SK-N-SH (cell line): ENCODE data around the gene MEGF10. TPM values are rescaled to one million over a fixed set of nuclear protein-coding genes. Genes with fewer than 3 reads are reported as not detected.

ENCODE experiments used
- CTCF ChIP-seq: fragments of 200-600 bp; sonication (generic); IDR thresholded peaks from 2 replicates; pipeline ENCODE4 v1.6.1; 2017; ENCODE audit warnings: antibody characterized with exemption, mild to moderate bottlenecking, moderate library complexity
- ELF1 ChIP-seq: IDR thresholded peaks from 2 replicates; pipeline ENCODE4 v1.4.0; 2012
- FOXJ3 ChIP-seq: sonication (generic); formaldehyde crosslinking; IDR thresholded peaks from 2 replicates; pipeline ENCODE4 v1.5.1; 2020; ENCODE audit warnings: mild to moderate bottlenecking, missing genetic modification reagents
- JUND ChIP-seq: IDR thresholded peaks from 2 replicates; pipeline ENCODE4 v1.4.0; 2012
- NFIC ChIP-seq: IDR thresholded peaks from 2 replicates; pipeline ENCODE4 v1.4.0; 2012; ENCODE audit warnings: borderline replicate concordance
- NRF1 ChIP-seq: IDR thresholded peaks from 2 replicates; pipeline ENCODE4 v1.6.1; 2012; ENCODE audit warnings: low read depth, mild to moderate bottlenecking, low read length
- RCOR1 ChIP-seq: fragments of 150-350 bp; IDR thresholded peaks from 2 replicates; pipeline ENCODE4 v1.6.1; 2017; ENCODE audit warnings: antibody characterized with exemption, low read length
- RXRA ChIP-seq: IDR thresholded peaks from 2 replicates; pipeline ENCODE4 v1.4.0; 2012; ENCODE audit warnings: low read depth, mild to moderate bottlenecking, borderline replicate concordance
- TAF1 ChIP-seq: IDR thresholded peaks from 2 replicates; pipeline ENCODE4 v1.6.1; 2012; ENCODE audit warnings: low read depth, mild to moderate bottlenecking, low read length, moderate library complexity, borderline replicate concordance
- TCF12 ChIP-seq: IDR thresholded peaks from 2 replicates; pipeline ENCODE4 v1.4.0; 2012
- TEAD4 ChIP-seq: IDR thresholded peaks from 2 replicates; pipeline ENCODE4 v1.4.0; 2012; ENCODE audit warnings: mild to moderate bottlenecking, borderline replicate concordance; ENCODE audit not compliant: insufficient read depth
- YY1 ChIP-seq: IDR thresholded peaks from 2 replicates; pipeline ENCODE4 v1.4.0; 2012; ENCODE audit warnings: low read depth, mild to moderate bottlenecking
- ZBTB33 ChIP-seq: IDR thresholded peaks from 2 replicates; pipeline ENCODE4 v1.4.0; 2012; ENCODE audit warnings: low read depth, borderline replicate concordance
- polyA plus RNA-seq, 3 experiments: library from polyadenylated mRNA; depleted of rRNA; stranded (reverse); fragments of >200 nt; gene quantifications; 2 replicates each; pipeline ENCODE4 v1.2.3, GENCODE V29; 2012
- TF ChIP-seq, protein P1 (sequence below): IDR thresholded peaks from 2 replicates; pipeline ENCODE4 v1.4.0; 2012; ENCODE audit warnings: low read depth, borderline replicate concordance
- TF ChIP-seq, protein P2 (sequence below): IDR thresholded peaks from 2 replicates; pipeline ENCODE4 v1.6.1; 2012; ENCODE audit warnings: mild to moderate bottlenecking, low read depth, low read length, moderate library complexity

Gene MEGF10
- polyA plus RNA-seq, 1 of the 3 experiments (the other 2 are of a cell fraction), result 1.1 TPM

GRCh38 chr5:127358284-127358683 is 67.7 kb downstream of the MEGF10 start (continued):
- TF ChIP-seq ZBTB33, result no peak
- TF ChIP-seq NFIC, result no peak; the same call in 1 of the 2 replicates
- no peak for TF ChIP-seq RCOR1
- no peak for TF ChIP-seq CTCF
- TF ChIP-seq JUND, result peak; percentile 84
- TF ChIP-seq RXRA, result peak; percentile 82
- TF ChIP-seq, protein P1, sequence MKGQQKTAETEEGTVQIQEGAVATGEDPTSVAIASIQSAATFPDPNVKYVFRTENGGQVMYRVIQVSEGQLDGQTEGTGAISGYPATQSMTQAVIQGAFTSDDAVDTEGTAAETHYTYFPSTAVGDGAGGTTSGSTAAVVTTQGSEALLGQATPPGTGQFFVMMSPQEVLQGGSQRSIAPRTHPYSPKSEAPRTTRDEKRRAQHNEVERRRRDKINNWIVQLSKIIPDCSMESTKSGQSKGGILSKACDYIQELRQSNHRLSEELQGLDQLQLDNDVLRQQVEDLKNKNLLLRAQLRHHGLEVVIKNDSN, result peak; percentile 30; the same call in 1 of the 2 replicates
- TF ChIP-seq NRF1, result no peak
- TF ChIP-seq FOXJ3 (CRISPR knock-in tag), result no peak
- peak; percentile 21; the same call in 1 of the 2 replicates for TF ChIP-seq YY1
- TF ChIP-seq ELF1, result 0 out of 2 replicates have a peak, but pooled peaks have one; percentile 22
- TF ChIP-seq, protein P2, sequence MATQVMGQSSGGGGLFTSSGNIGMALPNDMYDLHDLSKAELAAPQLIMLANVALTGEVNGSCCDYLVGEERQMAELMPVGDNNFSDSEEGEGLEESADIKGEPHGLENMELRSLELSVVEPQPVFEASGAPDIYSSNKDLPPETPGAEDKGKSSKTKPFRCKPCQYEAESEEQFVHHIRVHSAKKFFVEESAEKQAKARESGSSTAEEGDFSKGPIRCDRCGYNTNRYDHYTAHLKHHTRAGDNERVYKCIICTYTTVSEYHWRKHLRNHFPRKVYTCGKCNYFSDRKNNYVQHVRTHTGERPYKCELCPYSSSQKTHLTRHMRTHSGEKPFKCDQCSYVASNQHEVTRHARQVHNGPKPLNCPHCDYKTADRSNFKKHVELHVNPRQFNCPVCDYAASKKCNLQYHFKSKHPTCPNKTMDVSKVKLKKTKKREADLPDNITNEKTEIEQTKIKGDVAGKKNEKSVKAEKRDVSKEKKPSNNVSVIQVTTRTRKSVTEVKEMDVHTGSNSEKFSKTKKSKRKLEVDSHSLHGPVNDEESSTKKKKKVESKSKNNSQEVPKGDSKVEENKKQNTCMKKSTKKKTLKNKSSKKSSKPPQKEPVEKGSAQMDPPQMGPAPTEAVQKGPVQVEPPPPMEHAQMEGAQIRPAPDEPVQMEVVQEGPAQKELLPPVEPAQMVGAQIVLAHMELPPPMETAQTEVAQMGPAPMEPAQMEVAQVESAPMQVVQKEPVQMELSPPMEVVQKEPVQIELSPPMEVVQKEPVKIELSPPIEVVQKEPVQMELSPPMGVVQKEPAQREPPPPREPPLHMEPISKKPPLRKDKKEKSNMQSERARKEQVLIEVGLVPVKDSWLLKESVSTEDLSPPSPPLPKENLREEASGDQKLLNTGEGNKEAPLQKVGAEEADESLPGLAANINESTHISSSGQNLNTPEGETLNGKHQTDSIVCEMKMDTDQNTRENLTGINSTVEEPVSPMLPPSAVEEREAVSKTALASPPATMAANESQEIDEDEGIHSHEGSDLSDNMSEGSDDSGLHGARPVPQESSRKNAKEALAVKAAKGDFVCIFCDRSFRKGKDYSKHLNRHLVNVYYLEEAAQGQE, result 0 out of 2 replicates have a peak, but pooled peaks have one; percentile 31
- peak; percentile 98 for TF ChIP-seq TCF12
- peak; percentile 77 for TF ChIP-seq TEAD4
- TF ChIP-seq TAF1, result no peak
